MM.1S (cell line): ENCODE results near the gene ODF2L.

ENCODE experiments used
- EZH2 ChIP-seq: fragments of 300-600 bp; sonication (generic); optimal IDR thresholded peaks from 2 replicates; pipeline ENCODE3; 2017; ENCODE audit warnings: low read depth, mild to moderate bottlenecking, antibody characterized with exemption, low read length, mixed read lengths
- EZH2phosphoT487 ChIP-seq: fragments of 300-600 bp; sonication (generic); IDR thresholded peaks from 2 replicates; pipeline ENCODE4 v1.6.1; 2018; ENCODE audit warnings: antibody characterized with exemption, low read length
- TF ChIP-seq, protein P1 (sequence below): fragments of 300-600 bp; sonication (generic); IDR thresholded peaks from 2 replicates; pipeline ENCODE4 v1.5.1; 2016; ENCODE audit warnings: antibody characterized with exemption, low read length, mixed read lengths

DNA sequence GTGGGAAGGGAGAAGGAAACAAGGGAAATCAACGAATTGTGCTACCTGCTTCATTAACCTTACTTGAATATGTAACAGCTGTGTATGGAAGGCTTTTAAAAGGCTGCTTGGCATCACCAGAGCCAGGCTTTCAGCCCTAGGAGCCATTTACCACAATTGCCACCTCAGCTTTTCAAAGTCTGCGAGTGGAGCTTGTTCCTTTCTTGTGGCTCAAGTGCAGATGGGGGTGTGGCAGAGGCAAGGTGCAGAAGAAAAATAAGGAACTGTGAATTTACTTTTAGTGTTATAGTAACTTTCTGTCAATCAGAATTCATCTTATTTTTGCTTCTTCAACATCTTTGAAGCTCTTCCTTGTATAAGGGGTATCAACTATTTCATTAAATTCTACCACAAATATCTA is 45.5 kb upstream of the ODF2L start:
- TF ChIP-seq, protein P1, sequence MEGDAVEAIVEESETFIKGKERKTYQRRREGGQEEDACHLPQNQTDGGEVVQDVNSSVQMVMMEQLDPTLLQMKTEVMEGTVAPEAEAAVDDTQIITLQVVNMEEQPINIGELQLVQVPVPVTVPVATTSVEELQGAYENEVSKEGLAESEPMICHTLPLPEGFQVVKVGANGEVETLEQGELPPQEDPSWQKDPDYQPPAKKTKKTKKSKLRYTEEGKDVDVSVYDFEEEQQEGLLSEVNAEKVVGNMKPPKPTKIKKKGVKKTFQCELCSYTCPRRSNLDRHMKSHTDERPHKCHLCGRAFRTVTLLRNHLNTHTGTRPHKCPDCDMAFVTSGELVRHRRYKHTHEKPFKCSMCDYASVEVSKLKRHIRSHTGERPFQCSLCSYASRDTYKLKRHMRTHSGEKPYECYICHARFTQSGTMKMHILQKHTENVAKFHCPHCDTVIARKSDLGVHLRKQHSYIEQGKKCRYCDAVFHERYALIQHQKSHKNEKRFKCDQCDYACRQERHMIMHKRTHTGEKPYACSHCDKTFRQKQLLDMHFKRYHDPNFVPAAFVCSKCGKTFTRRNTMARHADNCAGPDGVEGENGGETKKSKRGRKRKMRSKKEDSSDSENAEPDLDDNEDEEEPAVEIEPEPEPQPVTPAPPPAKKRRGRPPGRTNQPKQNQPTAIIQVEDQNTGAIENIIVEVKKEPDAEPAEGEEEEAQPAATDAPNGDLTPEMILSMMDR: no peak
- TF ChIP-seq EZH2: no peak
- TF ChIP-seq EZH2phosphoT487: no peak
